ENCODE measurements around the gene PMVK.
"Not testable (repeated sequence)": the region's sequence is repeated elsewhere in the genome, so short reads cannot be mapped to it uniquely, and the experiment has no call there.

PMVK gene

DNA sequence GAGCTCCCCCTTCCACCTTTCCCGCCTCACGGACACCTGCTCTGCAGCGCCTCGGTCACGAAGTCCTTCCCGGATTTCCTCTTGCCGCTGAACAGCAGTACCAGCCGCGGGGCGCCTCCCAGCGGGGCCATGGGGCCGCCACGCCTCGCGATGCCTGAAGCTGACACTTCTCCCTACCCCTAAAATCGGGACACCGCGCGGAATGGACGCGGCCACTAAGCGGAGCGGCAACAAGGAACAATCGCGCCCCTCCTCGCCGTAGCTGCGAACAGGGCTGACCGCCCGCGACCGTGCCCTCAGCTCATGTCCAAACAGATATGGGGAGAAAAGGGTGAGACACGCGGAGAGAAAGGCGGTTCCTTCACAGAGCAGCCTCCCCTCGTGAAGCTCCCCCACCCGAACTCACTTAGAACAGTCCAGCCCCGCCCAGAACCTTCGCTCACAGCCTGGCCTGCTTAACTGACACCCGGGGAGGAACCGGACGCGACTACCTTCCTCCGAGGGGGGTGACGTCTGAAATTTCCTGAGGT, at the start of gene PMVK:
Gene PMVK (minus strand): TSS at position 165 of the 530 bp plus-strand sequence. CDS start 34 bp downstream, at position 131.
- peak; percentile 99 for DNase-seq (ENCODE audit: low spot score)

DNA sequence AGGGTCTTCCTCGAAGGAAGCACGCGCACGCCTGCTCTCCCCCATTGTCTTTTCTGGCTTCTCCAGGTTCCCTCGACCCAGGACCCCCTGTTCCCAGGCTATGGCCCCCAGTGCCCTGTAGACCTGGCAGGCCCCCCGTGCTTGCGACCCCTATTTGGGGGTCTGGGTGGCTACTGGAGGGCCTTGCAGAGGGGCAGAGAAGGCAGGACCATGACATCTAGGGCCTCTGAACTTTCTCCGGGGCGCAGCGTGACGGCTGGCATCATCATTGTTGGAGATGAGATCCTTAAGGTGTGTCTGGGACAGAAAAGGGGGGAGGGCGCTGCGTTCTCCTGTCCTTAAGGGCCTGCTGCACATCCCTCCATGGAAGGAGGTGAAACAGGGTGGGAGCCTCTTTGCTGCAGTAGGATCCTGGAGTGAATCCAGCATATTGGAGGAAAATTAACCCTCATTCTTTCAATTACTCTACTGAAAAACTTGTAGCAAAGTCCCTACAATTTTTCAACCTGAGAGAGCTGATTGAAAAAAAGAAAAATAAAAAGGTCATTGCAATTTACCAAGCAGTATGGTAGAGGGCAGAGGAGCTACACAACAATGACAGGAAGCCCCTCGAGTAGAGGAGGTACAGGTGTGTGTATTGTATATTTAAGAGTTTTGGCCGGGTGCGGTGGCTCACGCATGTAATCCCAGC, 47.4 kb upstream of the PMVK start:
- no peak for DNase-seq (ENCODE audit: low spot score)

DNA sequence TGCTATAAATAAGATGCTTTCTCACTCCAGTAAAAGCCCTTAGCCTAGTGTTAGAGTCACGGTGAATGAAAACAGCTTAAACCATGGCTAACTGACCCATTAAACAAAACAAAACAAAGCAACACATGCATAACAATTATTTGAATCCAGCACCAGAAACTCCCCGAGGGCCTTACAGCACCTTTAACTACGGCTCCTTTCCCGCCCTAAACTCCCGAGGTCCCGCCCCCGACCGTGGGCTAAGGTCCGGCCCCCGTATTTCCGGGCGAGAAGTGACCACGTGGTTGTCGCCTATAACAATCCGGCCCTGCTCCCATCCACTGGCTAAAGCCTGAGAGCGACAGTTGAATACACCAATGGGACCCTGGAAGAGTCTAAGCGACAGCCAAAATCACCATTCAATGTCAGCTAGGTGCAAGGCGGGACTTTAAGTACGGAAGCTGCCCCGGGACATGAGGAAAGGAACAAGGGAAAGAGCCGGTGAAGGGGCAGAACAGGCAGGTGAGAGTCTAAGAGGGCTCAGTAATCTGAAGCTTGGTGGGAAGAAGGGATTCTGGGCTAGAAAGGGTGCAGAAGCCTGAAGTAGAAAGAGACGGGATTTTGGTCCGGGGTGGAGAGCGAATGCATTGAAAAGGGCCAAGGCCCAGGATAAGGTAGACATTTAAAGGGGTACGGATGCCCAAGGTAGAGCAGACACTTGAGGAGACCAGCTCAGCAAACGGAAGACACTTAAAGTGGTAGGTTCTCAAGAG, 46.6 kb upstream of the PMVK start, which contains the start of gene FLAD1:
Gene FLAD1 (plus strand): TSS at position 448 of the 752 bp plus-strand sequence. CDS start 351 bp downstream, outside the sequence.
- peak; percentile 100 for DNase-seq (ENCODE audit: low spot score)

DNA sequence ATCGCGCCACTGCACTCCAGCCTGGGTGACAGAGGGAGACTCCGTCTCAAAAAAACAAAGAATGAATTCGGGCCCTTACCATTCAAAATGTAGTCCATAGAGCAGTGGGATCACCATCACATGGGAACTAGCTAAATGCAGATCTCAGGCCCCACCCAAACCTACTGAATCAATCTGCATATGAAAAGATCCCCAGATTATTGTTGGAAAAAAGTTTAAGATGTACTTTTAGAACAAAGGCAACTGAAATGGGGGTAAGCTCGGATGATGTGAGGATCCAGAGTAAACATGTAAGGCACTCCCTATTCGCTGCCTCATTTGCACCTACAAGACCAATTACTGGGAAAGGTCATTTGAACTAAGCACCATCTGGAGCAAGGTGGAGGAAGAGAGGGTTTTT, 45.8 kb upstream of the PMVK start:
- DNase-seq (ENCODE audit: low spot score), result no peak

- DNase-seq (ENCODE audit: low spot score), result no peak
Measured at GRCh38 chr1:154978360-154978759, 41.8 kb upstream of the PMVK start.

- not testable (repeated sequence) for DNase-seq (ENCODE audit: low spot score)
Measured at GRCh38 chr1:154977762-154978161, 41.2 kb upstream of the PMVK start.

- peak; percentile 84 for DNase-seq (ENCODE audit: low spot score)
Measured at GRCh38 chr1:154975409-154976059, 39.0 kb upstream of the PMVK start.

GRCh38 chr1:154974808-154975408, 38.4 kb upstream of the PMVK start:
- DNase-seq (ENCODE audit: low spot score), result peak; percentile 100

GRCh38 chr1:154974102-154974807, 37.7 kb upstream of the PMVK start, which contains the start of gene CKS1B:
CKS1B (plus strand) TSS chr1:154974681; CDS start chr1:154974746, 65 bp downstream.
- DNase-seq (ENCODE audit: low spot score), result peak; percentile 100

DNA sequence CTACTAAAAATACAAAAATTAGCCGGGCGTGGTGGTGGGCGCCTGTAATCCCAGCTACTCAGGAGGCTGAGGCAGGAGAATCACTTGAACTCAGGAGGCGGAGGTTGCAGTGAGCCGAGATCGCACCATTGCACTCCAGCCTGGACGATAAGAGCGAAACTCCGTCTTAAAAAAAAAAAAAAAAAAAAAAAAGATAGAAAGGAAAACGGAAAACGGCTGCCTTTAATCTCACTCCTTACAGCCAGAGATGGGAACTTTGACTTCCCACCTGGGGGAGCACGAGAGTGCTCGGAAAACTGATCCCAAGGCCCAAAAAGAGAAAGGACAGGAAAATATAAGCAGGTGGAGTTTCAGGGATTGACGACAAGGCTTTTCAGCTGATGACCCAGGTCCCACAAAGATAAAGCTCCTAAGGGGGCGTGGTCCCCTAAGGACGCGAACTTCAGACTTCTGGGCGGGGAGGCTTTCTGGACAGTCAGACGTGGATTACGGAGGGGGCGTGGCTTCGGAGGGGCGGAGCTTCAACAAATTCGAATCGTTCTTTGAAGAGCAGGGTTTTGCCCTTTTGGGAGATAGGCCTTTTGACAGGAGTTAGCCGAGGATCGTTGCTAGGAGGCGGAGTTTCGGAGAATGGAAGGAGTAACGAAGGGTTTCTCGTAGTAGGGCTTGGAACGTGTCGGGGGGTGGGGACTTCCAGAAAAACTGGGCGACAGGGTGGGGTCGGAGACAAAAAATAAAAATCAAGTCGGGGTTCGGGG, 37.0 kb upstream of the PMVK start:
- peak; percentile 100 for DNase-seq (ENCODE audit: low spot score)

GRCh38 chr1:154972517-154973343, 36.2 kb upstream of the PMVK start:
- DNase-seq (ENCODE audit: low spot score), result no peak

DNA sequence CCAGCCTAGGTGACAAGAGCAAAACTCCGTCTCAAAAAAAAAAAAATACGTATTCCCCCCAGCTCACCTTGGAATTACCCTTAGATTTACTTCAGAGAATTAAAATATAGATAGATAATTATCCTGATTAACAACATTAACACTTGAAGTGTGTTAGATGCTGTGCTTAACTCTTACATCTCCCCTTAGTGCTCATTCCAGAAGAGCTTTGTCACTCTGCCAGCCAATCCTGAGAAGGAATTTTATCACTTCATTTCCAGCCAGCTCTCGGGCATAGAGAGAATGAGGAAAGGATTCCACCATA, 35.6 kb upstream of the PMVK start:
- no peak for DNase-seq (ENCODE audit: low spot score)

DNA sequence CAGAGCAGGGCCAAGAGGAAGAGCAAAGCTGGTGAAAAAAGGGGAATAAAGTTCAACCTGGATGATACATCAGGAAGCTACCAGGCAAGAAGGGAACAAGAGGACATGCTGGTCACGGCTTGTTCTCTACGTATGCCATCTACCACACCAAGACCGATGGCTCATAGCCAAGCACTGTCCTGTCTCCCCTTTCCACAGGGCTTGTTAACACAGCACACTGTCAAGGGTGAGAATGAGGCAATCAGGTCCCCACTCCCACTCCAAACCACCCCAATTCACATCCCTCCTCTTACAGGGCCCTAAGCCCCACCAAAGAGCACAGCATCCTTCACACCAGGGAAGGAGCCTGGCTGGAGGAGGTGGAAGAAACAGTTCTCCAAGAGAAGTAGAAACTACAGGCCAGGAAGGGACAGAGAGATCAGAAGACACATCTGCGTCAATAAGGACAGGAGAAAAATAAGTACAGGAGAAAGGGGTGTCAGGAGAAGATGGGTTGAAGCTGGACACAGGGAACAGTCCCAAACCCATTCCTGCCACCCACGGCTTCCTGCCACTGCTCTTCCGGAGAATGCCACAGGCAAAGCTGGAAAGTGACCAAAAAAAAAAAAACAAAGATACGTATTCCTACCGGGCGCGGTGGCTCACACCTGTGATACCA, 35.0 kb upstream of the PMVK start:
- DNase-seq (ENCODE audit: low spot score), result no peak

DNA sequence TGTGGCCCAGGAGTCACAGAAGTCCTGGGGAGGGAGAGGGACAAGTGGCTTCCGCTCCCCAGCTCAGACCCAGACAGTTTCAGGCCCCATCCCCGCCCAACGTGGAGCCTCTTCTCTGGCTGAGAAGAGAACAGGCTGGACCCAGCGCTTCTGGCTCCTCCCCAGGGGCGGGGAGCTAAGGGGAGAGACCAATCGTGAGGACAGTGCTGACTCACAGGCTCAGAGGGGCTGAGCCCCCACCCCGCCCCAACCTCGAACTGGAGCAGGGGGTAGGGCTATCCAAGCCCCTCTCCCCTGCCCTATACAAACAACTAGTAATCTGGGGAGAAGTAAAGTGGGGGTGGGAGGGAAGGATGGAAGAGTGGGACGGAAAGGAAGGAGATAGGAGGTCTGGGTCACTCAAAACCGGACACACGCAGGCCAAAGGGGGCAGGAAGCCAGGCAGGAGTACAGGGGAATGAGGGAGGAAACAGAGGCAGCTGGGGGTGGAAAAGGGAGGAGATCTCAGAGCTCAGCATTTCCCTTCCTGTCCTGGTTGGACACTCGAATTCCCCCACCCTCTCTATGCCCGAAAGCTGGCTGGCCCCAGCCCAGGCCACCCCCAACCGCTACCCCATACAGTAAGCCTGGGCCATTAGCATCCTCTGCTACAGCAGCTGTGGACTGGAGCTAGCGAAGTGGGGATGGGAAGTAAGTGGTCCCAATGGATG, 34.3 kb upstream of the PMVK start, which contains the start of gene SHC1:
Gene SHC1 (minus strand): TSS at position 117 of the 710 bp plus-strand sequence. CDS start 221 bp downstream, outside the sequence.
- peak; percentile 89 for DNase-seq (ENCODE audit: low spot score)

DNA sequence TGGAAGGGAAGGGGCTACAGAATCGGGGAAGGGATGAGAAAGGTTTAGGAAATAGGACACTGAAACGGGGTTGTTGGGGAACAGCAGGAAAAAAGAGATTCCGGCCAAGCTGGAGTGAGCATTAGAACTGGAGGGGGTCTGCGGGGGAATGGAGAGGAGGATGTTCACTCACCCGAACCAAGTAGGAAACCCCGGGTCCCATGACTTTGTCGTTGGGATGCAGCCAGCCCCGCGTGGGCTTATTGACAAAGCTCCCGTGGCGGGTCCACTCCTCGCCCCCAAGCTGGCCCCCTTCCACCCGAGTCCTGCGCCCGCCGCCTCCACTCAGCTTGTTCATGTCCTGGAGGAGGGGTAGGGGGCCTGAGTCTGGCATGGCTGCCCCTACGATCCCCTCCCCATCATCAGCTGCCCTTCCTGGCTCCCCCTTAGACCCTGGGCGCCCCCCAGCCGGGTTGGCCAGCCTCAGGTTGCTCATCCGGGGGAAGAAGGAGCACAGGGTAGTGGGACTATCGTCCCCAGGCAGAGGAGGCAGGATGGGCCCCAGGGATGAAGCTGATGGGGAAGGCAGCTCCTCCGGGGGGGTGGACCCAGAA, 33.4 kb upstream of the PMVK start:
- no peak for DNase-seq (ENCODE audit: low spot score)

GRCh38 chr1:154969246-154969645, 32.7 kb upstream of the PMVK start:
- no peak for DNase-seq (ENCODE audit: low spot score)

GRCh38 chr1:154968731-154969130, 32.2 kb upstream of the PMVK start:
- DNase-seq (ENCODE audit: low spot score), result no peak

DNA sequence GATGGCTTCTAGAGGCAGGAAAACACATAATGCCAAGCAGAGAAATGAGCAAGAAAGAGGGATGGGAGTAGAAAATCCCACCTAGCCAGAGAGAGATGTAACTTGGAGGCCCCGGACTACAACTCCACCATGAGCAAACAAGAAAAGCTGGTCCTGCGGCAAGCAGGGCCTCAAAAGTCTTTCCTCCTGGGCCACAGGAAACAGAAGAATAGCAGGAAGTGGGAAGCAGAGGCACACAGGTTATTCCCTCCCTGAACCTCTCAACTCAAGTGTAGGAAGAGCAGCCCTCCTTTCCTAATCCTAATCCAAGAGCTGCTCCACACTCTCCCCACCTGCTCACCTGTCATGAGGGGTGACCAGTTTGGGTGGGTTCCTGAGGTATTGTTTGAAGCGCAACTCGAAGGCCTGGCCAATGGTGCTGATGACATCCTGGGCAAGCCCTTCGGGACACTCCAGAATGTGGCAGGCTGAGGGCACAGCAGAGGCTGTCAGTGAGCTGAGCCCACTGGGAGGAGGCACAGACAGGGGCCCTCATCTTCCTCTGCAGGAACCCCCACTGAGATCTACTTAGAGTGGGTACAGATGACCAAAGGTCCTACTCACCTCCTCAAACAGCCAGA, 30.9 kb upstream of the PMVK start:
- DNase-seq (ENCODE audit: low spot score), result no peak

Measured in NAMALWA (cell line).